GM12892 (cell line): ENCODE results near the gene KCNQ5.

Experiments used
- DNase-seq: peaks from one replicate; pipeline ENCODE4 v3.0.0; 2011; ENCODE audit not compliant: insufficient read length
- FAIRE-seq: peaks from 2 replicates; lab custom pipeline; 2011; peaks lifted over from hg19 to GRCh38; lab: Jason Lieb, UNC
- POLR2A ChIP-seq: IDR thresholded peaks from 2 replicates; pipeline ENCODE4 v1.6.1; 2011; ENCODE audit warnings: low read depth, low read length, control low read depth
- POLR2AphosphoS5 ChIP-seq: IDR thresholded peaks from 2 replicates; pipeline ENCODE4 v1.6.1; 2011; ENCODE audit warnings: low read depth, low read length, control low read depth
- TAF1 ChIP-seq: IDR thresholded peaks from 2 replicates; pipeline ENCODE4 v1.6.1; 2011; ENCODE audit warnings: low read depth, mild to moderate bottlenecking, control low read depth, low read length, borderline replicate concordance

Gene KCNQ5

DNA sequence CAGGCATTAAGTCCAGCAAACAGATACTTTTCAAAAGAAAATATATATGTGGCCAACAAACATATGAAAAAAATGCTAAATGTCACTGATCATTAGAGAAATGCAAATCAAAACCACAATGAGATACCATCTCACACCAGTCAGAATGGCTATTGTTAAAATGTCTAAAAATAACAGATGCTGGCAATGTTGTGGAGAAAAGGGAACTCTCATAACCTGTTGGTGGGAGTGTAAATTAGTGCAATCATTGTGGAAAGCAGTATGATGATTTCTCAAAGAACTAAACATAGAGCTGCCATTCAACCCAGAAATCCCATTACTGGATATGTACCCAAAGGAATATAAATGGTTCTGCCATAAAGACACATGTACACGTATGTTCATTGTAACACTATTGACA, 20.6 kb downstream of the KCNQ5 start:
- no peak for DNase-seq
- FAIRE-seq, result no peak
- TF ChIP-seq POLR2AphosphoS5 (no peak), POLR2A (no peak), TAF1 (no peak)

DNA sequence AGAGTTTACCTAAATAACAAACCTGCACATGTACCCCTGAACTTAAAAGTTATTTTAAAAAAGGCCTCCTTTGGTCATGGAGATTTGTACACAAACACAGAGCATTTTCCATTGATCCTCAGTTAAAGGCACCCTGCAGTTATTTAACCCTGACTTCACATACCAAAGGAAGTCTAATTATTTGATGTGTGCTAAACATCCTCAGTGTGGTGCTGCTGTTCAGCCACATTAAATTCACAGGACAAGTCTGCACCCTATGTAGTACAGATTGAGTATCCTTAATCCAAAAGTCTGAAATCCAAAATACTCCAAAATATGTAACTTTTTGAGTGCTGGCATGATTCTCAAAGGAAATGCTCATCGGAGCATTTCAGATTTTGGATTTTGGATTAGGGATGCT, 21.4 kb downstream of the KCNQ5 start:
- DNase-seq (no peak), FAIRE-seq (no peak)
- no peak for TF ChIP-seq POLR2A

GRCh38 chr6:72646604-72647485, 25.0 kb downstream of the KCNQ5 start:
- DNase-seq, result no peak
- TF ChIP-seq TAF1 (no peak), POLR2AphosphoS5 (no peak), POLR2A (no peak)

DNA sequence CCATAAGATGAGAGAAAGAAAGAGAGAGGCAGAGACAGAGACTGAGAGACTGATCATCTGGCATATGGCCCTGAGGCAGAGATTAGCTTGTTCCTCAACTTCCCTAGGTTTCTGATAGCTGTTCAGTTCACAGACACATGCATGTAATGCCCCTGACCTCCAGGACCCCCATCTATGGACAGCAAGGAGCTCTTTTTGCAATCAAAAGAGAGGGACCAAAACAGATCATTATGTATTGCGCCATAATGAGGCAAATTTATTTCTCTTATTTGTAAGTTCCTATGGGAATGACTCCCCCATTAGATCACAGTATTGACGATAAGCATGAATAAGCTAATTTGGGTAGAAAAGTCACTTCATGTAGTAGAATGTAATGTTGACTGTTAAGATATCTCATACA, 25.6 kb downstream of the KCNQ5 start:
- TF ChIP-seq POLR2A (no peak), TAF1 (no peak), POLR2AphosphoS5 (no peak)
- no peak for FAIRE-seq
- no peak for DNase-seq

More at GRCh38 chr6:72646604-72647485, 25.0 kb downstream of the KCNQ5 start:
- no peak for FAIRE-seq

GRCh38 chr6:72649032-72649984, 27.4 kb downstream of the KCNQ5 start:
- TF ChIP-seq POLR2AphosphoS5, result no peak
- no peak for TF ChIP-seq POLR2A
- FAIRE-seq (peak; percentile 95), DNase-seq (no peak)

GRCh38 chr6:72650081-72650745, 28.3 kb downstream of the KCNQ5 start:
- TF ChIP-seq POLR2AphosphoS5 (no peak), TAF1 (no peak), POLR2A (no peak)
- FAIRE-seq (no peak), DNase-seq (no peak)

- DNase-seq, result no peak
- no peak for TF ChIP-seq POLR2A
- no peak for TF ChIP-seq POLR2AphosphoS5
- no peak for TF ChIP-seq TAF1
- no peak for FAIRE-seq
Measured at GRCh38 chr6:72651174-72651573, 29.3 kb downstream of the KCNQ5 start.

DNA sequence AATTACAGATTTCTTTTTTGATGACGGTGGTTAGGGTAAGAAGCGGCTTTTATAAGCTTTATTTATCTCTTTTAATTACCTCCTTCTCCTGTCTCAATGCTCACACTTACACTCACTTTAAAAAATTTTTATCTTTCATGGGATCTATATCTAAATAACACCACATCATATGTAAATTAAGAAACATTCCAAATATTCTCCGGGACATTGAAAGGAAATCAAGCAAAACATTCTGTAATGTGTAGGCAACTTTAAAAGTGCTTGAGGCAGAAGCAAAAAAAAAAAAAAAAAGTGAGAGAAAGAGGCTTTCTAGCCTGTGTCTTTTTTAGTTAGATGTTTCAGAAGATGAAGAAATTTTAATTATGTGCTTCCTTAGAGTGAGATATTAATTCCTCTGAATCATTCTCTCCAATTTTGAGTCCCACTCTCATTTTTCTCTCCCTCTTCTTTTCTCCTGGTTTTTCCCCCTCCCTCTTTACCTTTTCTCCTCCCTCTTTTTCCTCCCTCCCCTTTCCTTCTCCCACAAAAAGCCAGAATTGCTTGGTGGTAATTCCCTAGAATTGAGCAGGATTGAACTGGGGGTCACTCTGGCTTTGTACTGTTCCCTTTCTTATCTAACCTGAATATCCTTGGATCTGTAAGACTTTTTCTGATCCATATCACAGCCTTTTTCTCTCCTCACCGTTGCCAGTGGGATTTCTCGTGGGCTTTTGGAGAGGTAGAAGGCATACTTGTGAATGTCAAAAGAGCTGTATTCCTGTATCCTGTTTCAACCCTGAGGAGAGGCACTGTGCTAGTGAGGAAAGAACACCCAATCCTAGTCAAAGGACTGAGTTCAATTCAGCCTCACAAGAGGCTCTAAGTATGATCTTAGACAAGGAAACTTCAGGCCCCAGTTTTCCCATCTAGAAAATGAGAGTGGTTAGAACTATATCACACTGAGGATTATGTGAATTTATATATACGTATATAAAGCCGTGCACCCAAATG, 30.4 kb downstream of the KCNQ5 start:
- DNase-seq, result no peak

DNA sequence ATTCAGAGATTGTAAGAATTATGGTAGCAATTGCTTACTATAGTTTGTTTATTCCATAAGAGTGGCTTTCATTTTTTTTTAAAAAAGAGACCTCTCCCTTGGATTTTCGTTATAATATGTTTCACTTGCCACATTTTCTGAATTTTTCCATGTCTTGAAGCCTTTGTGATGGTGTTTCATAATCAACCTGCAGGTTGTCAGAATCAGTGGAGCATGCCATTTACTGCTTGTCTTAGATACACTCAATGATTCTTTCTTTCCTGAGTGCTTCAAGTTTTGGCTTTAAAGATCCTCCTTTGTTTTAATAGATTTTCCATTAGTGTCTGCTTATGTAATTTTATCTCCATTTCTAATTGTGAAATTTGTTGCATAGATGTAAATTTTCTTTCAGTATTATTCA, 31.2 kb downstream of the KCNQ5 start:
- no peak for DNase-seq
- TF ChIP-seq POLR2AphosphoS5 (no peak), POLR2A (no peak), TAF1 (no peak)
- peak; percentile 60 for FAIRE-seq

More for the DNA sequence above, 30.4 kb downstream of the KCNQ5 start:
- FAIRE-seq, result no peak
- TF ChIP-seq POLR2AphosphoS5, result no peak
- no peak for TF ChIP-seq TAF1
- TF ChIP-seq POLR2A, result no peak

GRCh38 chr6:72654071-72654621, 32.3 kb downstream of the KCNQ5 start:
- no peak for TF ChIP-seq POLR2AphosphoS5
- no peak for TF ChIP-seq POLR2A
- no peak for TF ChIP-seq TAF1
- peak; percentile 89 for FAIRE-seq
- no peak for DNase-seq
